Peyer's patch (tissue), 4 donors: ENCODE results near the gene ALX3.

ENCODE experiments used
- CTCF ChIP-seq, 6 experiments: fragments of 450-650 bp in 4 of 6; fragments of 200-600 bp in 2 of 6; sonication (generic) in 1 of 6; IDR thresholded peaks; one replicate each; pipeline ENCODE4 v1.5.1; 2017 to 2019; ENCODE audit warnings: antibody characterized with exemption in 6 of 6, mild to moderate bottlenecking in 3 of 6, moderate library complexity in 1 of 6
- POLR2A ChIP-seq, 2 donors: fragments of 450-650 bp; IDR thresholded peaks; one replicate each; pipeline ENCODE4 v1.5.1; 2017; ENCODE audit warnings: antibody characterized with exemption in 2 of 2, mild to moderate bottlenecking in 2 of 2, moderate library complexity in 2 of 2

DNA sequence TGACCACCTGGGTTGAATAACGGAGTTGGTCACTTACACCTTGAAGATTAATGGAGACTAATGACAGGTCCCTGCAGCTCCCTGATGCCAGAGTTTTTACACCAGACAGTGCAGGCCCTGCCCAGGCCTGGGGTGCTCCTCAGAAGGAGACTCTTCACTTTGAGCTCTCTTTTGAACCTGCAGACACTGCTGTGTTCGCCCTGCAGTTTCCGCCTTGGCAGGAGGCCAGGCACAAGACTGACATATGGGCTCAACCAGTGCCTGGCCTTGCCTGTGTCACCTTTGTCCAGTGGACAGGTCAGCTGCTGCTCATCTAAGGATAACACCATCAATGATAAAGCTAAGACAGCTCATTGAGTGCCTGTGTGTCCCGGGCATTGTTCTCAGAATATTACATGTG lies 30.8 kb downstream of the ALX3 start:
- TF ChIP-seq CTCF (IDR thresholded peaks at IDR 0.05) (no peak), POLR2A (IDR thresholded peaks at IDR 0.05) (no peak)
